A549 (cell line): ENCODE results near the gene COQ8B.

ENCODE experiments used
- POLR2A ChIP-seq: IDR thresholded peaks from 2 replicates; pipeline ENCODE4 v1.6.1; 2012; ENCODE audit warnings: mild to moderate bottlenecking, low read length
- RAD21 ChIP-seq, 2 experiments: fragments of >200 bp in 1 of 2; sonication (Bioruptor Twin) in 1 of 2; formaldehyde crosslinking in 1 of 2; IDR thresholded peaks in 1 of 2; conservative IDR thresholded peaks in 1 of 2; 2 replicates in 1 of 2; 3 replicates in 1 of 2; pipeline ENCODE4 v1.6.1; 2012 to 2018; ENCODE audit warnings: inconsistent platforms in 1 of 2
- TF ChIP-seq, protein P1 (sequence below): fragments of >200 bp; sonication (Bioruptor Twin); formaldehyde crosslinking; IDR thresholded peaks from 3 replicates; pipeline ENCODE4 v1.5.1; 2016

DNA sequence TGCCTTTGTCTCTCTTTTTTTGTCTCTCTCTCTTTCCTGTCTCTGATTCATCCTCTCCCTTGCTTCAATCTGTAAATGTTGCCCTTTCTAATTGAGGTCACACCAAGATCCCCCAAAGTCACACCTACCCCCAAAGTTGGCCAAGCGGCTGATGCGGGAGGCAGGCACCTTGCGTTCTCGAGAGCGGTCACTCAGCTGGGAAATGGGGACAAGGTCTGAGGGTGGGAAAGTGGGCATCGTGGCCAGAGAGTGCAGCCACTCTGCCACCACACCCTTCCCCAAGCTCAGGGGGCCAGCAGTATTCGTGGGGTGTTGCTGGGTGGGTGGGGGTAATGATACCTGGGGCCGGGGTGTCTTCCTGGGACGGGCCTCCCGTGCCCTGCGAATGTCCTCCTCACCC, 2.7 kb downstream of the COQ8B start:
- no peak for TF ChIP-seq RAD21 (conservative IDR thresholded peaks at IDR 0.05 in 1 of 2, IDR thresholded peaks at IDR 0.05 in 1 of 2)
- TF ChIP-seq POLR2A = no peak
- TF ChIP-seq, protein P1, sequence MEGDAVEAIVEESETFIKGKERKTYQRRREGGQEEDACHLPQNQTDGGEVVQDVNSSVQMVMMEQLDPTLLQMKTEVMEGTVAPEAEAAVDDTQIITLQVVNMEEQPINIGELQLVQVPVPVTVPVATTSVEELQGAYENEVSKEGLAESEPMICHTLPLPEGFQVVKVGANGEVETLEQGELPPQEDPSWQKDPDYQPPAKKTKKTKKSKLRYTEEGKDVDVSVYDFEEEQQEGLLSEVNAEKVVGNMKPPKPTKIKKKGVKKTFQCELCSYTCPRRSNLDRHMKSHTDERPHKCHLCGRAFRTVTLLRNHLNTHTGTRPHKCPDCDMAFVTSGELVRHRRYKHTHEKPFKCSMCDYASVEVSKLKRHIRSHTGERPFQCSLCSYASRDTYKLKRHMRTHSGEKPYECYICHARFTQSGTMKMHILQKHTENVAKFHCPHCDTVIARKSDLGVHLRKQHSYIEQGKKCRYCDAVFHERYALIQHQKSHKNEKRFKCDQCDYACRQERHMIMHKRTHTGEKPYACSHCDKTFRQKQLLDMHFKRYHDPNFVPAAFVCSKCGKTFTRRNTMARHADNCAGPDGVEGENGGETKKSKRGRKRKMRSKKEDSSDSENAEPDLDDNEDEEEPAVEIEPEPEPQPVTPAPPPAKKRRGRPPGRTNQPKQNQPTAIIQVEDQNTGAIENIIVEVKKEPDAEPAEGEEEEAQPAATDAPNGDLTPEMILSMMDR = no peak
